Measurements from ENCODE around the gene IYD.

IYD gene

GRCh38 chr6:150334790-150335783 is 33.7 kb upstream of the IYD start:
- peak; percentile 78 for TF ChIP-seq CTCF (IDR thresholded peaks at IDR 0.05; ENCODE audit: low read depth, low read length)
- peak; percentile 81 for DNase-seq (ENCODE audit: low read depth, low spot score)
- in situ Hi-C loops (cut with HindIII; ENCODE audit: low sequenced_read_pairs), result no loop called here
- H3K4me3 ChIP-seq (ENCODE audit: low read depth, low read length), result no peak overlapping the region

GRCh38 chr6:150336299-150336698 is 32.5 kb upstream of the IYD start:
- no peak overlapping the region for H3K4me3 ChIP-seq (ENCODE audit: low read depth, low read length)
- in situ Hi-C loops (cut with HindIII; ENCODE audit: low sequenced_read_pairs), result no loop called here
- TF ChIP-seq CTCF (IDR thresholded peaks at IDR 0.05; ENCODE audit: low read depth, low read length), result no peak
- DNase-seq (ENCODE audit: low read depth, low spot score), result no peak

- no peak overlapping the region for H3K4me3 ChIP-seq (ENCODE audit: low read depth, low read length)
- in situ Hi-C loops (cut with HindIII; ENCODE audit: low sequenced_read_pairs), result no loop called here
- TF ChIP-seq CTCF (IDR thresholded peaks at IDR 0.05; ENCODE audit: low read depth, low read length), result no peak
- DNase-seq (ENCODE audit: low read depth, low spot score), result no peak
Measured at GRCh38 chr6:150336708-150337107, 32.1 kb upstream of the IYD start.

GRCh38 chr6:150342126-150342525 is 26.7 kb upstream of the IYD start:
- in situ Hi-C loops (cut with HindIII; ENCODE audit: low sequenced_read_pairs), result no loop called here
- TF ChIP-seq CTCF (IDR thresholded peaks at IDR 0.05; ENCODE audit: low read depth, low read length), result no peak

GRCh38 chr6:150343434-150343833 is 25.4 kb upstream of the IYD start:
- DNase-seq (ENCODE audit: low read depth, low spot score), result no peak
- no peak for TF ChIP-seq CTCF (IDR thresholded peaks at IDR 0.05; ENCODE audit: low read depth, low read length)
- no peak overlapping the region for H3K4me3 ChIP-seq (ENCODE audit: low read depth, low read length)
- in situ Hi-C loops (cut with HindIII; ENCODE audit: low sequenced_read_pairs), result no loop called here

More at GRCh38 chr6:150342126-150342525, 26.7 kb upstream of the IYD start:
- H3K4me3 ChIP-seq (ENCODE audit: low read depth, low read length), result no peak overlapping the region
- DNase-seq (ENCODE audit: low read depth, low spot score), result no peak

- in situ Hi-C loops (cut with HindIII; ENCODE audit: low sequenced_read_pairs), result no loop called here
- no peak for TF ChIP-seq CTCF (IDR thresholded peaks at IDR 0.05; ENCODE audit: low read depth, low read length)
- no peak for DNase-seq (ENCODE audit: low read depth, low spot score)
- no peak overlapping the region for H3K4me3 ChIP-seq (ENCODE audit: low read depth, low read length)
Measured at GRCh38 chr6:150345781-150346180, 23.0 kb upstream of the IYD start.
